GM23248 (cell line): ENCODE results near the gene PCED1B. TPM values are rescaled to one million over a fixed set of nuclear protein-coding genes. Genes with fewer than 3 reads are reported as not detected.

Source experiments
- DNase-seq: peaks from one replicate; pipeline ENCODE4 v3.0.0-alpha.2; 2015
- H2AFZ ChIP-seq: fragments of 200-600 bp; sonication (generic); 2 replicates; pipeline ENCODE4 v1.6.1; 2016; ENCODE audit warnings: antibody characterized with exemption
- H3F3A ChIP-seq: fragments of 200-600 bp; sonication (generic); 2 replicates; pipeline ENCODE4 v1.6.1; 2016; ENCODE audit warnings: mild to moderate bottlenecking, antibody characterized with exemption, mixed run types; ENCODE audit not compliant: insufficient read depth
- H3K27ac ChIP-seq: fragments of 200-600 bp; sonication (generic); 2 replicates; pipeline ENCODE4 v1.5.1; 2016; ENCODE audit warnings: mild to moderate bottlenecking
- H3K27me3 ChIP-seq: fragments of 200-600 bp; sonication (generic); replicated peaks from 2 replicates; pipeline ENCODE4 v1.6.1; 2016; ENCODE audit warnings: mild to moderate bottlenecking; ENCODE audit not compliant: insufficient read depth
- H3K36me3 ChIP-seq: fragments of 200-600 bp; sonication (generic); 2 replicates; pipeline ENCODE4 v1.6.1; 2016; ENCODE audit warnings: low read depth, mild to moderate bottlenecking
- H3K4me1 ChIP-seq: fragments of 200-600 bp; sonication (generic); 2 replicates; pipeline ENCODE4 v1.6.1; 2016; ENCODE audit warnings: mild to moderate bottlenecking; ENCODE audit not compliant: insufficient read depth
- H3K4me2 ChIP-seq: fragments of 200-600 bp; sonication (generic); one replicate; pipeline ENCODE4 v1.6.1; 2016; ENCODE audit warnings: mild to moderate bottlenecking; ENCODE audit not compliant: unreplicated experiment
- H3K4me3 ChIP-seq: fragments of 200-600 bp; sonication (generic); 2 replicates; pipeline ENCODE4 v1.5.1; 2016; ENCODE audit warnings: mild to moderate bottlenecking
- H3K79me2 ChIP-seq: fragments of 200-600 bp; sonication (generic); 2 replicates; pipeline ENCODE4 v1.6.1; 2016; ENCODE audit warnings: mild to moderate bottlenecking; ENCODE audit not compliant: insufficient read depth
- H3K9ac ChIP-seq: fragments of 200-600 bp; sonication (generic); 2 replicates; pipeline ENCODE4 v1.6.1; 2016; ENCODE audit warnings: mild to moderate bottlenecking
- H3K9me2 ChIP-seq: fragments of 200-600 bp; sonication (generic); 2 replicates; pipeline ENCODE4 v1.6.1; 2016; ENCODE audit warnings: mixed run types, mild to moderate bottlenecking, moderate library complexity; ENCODE audit not compliant: insufficient read depth
- H3K9me3 ChIP-seq: fragments of 200-600 bp; sonication (generic); one replicate; pipeline ENCODE4 v1.6.1; 2017; ENCODE audit warnings: low read depth
- H4K20me1 ChIP-seq: fragments of 200-600 bp; sonication (generic); 2 replicates; pipeline ENCODE4 v1.6.0; 2016; ENCODE audit not compliant: insufficient read depth
- EZH2 ChIP-seq: fragments of 200-600 bp; sonication (generic); IDR thresholded peaks from 2 replicates; pipeline ENCODE4 v1.6.1; 2018; ENCODE audit warnings: antibody characterized with exemption, mild to moderate bottlenecking; ENCODE audit not compliant: insufficient read depth, poor library complexity, severe bottlenecking
- EZH2phosphoT487 ChIP-seq: fragments of 200-600 bp; sonication (generic); IDR thresholded peaks from 2 replicates; pipeline ENCODE4 v1.6.1; 2018; ENCODE audit warnings: antibody characterized with exemption, moderate library complexity, mild to moderate bottlenecking, low read depth; ENCODE audit not compliant: insufficient read depth
- WGBS, 2 experiments: methylation state at CpG; one replicate each; pipeline ENCODE4 v1.1.6; 2015 to 2017; ENCODE audit warnings: low lambda C conversion rate in 2 of 2, low coverage in 1 of 2; ENCODE audit errors: missing lambda C conversion rate in 2 of 2; 5-methylcytosine and 5-hydroxymethylcytosine counted together
- in situ Hi-C: fragments of 300-500 bp; cut with MboI; formaldehyde crosslinking; loops from 2 replicates; pipeline ENCODE4 v1.15.0; 2020
- polyA plus RNA-seq: library from polyadenylated mRNA; unstranded; fragments of >200 nt; fragmentation: Nextera tagmentation; extraction: Ambion mirVana; gene quantifications from 2 replicates; pipeline ENCODE4 v1.2.1, GENCODE V29; 2016
- total RNA-seq: library from RNA; depleted of rRNA; stranded (reverse); fragments of >200 nt; shearing (Covaris generic); gene quantifications from 2 replicates; pipeline ENCODE4 v1.2.3, GENCODE V29; 2014

PCED1B gene
- total and polyA plus RNA-seq, 2 experiments from 2014 or later: 3.5 to 3.6 TPM

- H3K4me2 ChIP-seq: no peak overlapping the region
- H3K36me3 ChIP-seq: no peaks in the 10 kb centered on the region
- no peaks in the 10 kb centered on the region for H3K9me2 ChIP-seq
- H3K27me3 ChIP-seq: no peaks in the 10 kb centered on the region
- H3K9ac ChIP-seq: no peak overlapping the region
- peaks cover 27% of the 10 kb centered on the region; the same call in 1 of the 2 replicates for H3F3A ChIP-seq
- 96 to 100% methylated on average over 1 of the region's 1 CpG for WGBS, 2 experiments
- no peaks in the 10 kb centered on the region for H3K79me2 ChIP-seq
- H4K20me1 ChIP-seq: no peaks in the 10 kb centered on the region
- H3K9me3 ChIP-seq: no peaks in the 10 kb centered on the region
- H3K27ac ChIP-seq: no peak overlapping the region
- in situ Hi-C loops: no loop called here
- H3K4me1 ChIP-seq: peaks cover 34% of the 10 kb centered on the region
- H3K4me3 ChIP-seq: no peak overlapping the region
- H2AFZ ChIP-seq: peak overlapping the region; percentile 25; the same call in 1 of the 2 replicates
- TF ChIP-seq EZH2 (no peak), EZH2phosphoT487 (no peak)
- peak; percentile 16 for DNase-seq
Measured at GRCh38 chr12:47237751-47238211, 158.4 kb downstream of the PCED1B start.

- Histone ChIP-seq H3K9ac (no peak overlapping the region), H3K27ac (0 out of 2 replicates have a peak overlapping the region, but pooled peaks have one; percentile 8), H3K36me3 (no peaks in the 10 kb centered on the region), H3F3A (peaks cover 27% of the 10 kb centered on the region; the same call in 1 of the 2 replicates), H3K9me3 (no peaks in the 10 kb centered on the region), H3K79me2 (no peaks in the 10 kb centered on the region), H3K27me3 (no peaks in the 10 kb centered on the region), H2AFZ (no peak overlapping the region), H3K4me3 (no peak overlapping the region), H3K9me2 (no peaks in the 10 kb centered on the region), H3K4me2 (peak overlapping the region; percentile 31), H3K4me1 (peaks cover 34% of the 10 kb centered on the region), H4K20me1 (no peaks in the 10 kb centered on the region)
- in situ Hi-C loops: no loop called here
- TF ChIP-seq EZH2: no peak
- no peak for TF ChIP-seq EZH2phosphoT487
- peak; percentile 43 for DNase-seq
Measured at GRCh38 chr12:47238669-47239114, 159.3 kb downstream of the PCED1B start.

GRCh38 chr12:47242426-47242825, 163.0 kb downstream of the PCED1B start:
- Histone ChIP-seq H3K4me2 (no peak overlapping the region), H3F3A (peaks cover 20% of the 10 kb centered on the region; the same call in 1 of the 2 replicates), H3K36me3 (no peaks in the 10 kb centered on the region), H4K20me1 (no peaks in the 10 kb centered on the region), H3K27me3 (no peaks in the 10 kb centered on the region), H3K79me2 (no peaks in the 10 kb centered on the region), H3K27ac (no peak overlapping the region), H3K9me2 (no peaks in the 10 kb centered on the region), H3K9me3 (no peaks in the 10 kb centered on the region), H2AFZ (no peak overlapping the region), H3K4me3 (no peak overlapping the region), H3K9ac (no peak overlapping the region), H3K4me1 (peaks cover 18% of the 10 kb centered on the region)
- DNase-seq: no peak
- in situ Hi-C loops: no loop called here
- WGBS, 2 experiments: 94 to 98% methylated on average over 2 of the region's 2 CpGs
- TF ChIP-seq EZH2 (no peak), EZH2phosphoT487 (no peak)

- H3K9me3 ChIP-seq: no peaks in the 10 kb centered on the region
- in situ Hi-C loops: no loop called here
- no peak for DNase-seq
Measured at GRCh38 chr12:47244835-47245234, 165.4 kb downstream of the PCED1B start.

GRCh38 chr12:47245623-47246022, 166.2 kb downstream of the PCED1B start:
- Histone ChIP-seq H3K4me2 (no peak overlapping the region), H3K27ac (no peak overlapping the region), H3K79me2 (no peaks in the 10 kb centered on the region), H3F3A (no peaks in the 10 kb centered on the region), H3K9me2 (no peaks in the 10 kb centered on the region), H3K9ac (no peak overlapping the region), H3K36me3 (no peaks in the 10 kb centered on the region), H2AFZ (no peak overlapping the region), H4K20me1 (no peaks in the 10 kb centered on the region), H3K27me3 (no peaks in the 10 kb centered on the region), H3K9me3 (no peaks in the 10 kb centered on the region), H3K4me3 (no peak overlapping the region), H3K4me1 (no peaks in the 10 kb centered on the region)
- no peak for DNase-seq
- in situ Hi-C loops: no loop called here
- TF ChIP-seq EZH2phosphoT487 (no peak), EZH2 (no peak)
- WGBS, 2 experiments: 66 to 77% methylated on average over 2 of the region's 2 CpGs

More at GRCh38 chr12:47244835-47245234, 165.4 kb downstream of the PCED1B start:
- no peak overlapping the region for H2AFZ ChIP-seq
- H3K79me2 ChIP-seq: no peaks in the 10 kb centered on the region
- H3F3A ChIP-seq: no peaks in the 10 kb centered on the region
- no peaks in the 10 kb centered on the region for H3K27me3 ChIP-seq
- no peak overlapping the region for H3K4me2 ChIP-seq
- no peaks in the 10 kb centered on the region for H3K9me2 ChIP-seq
- no peaks in the 10 kb centered on the region for H3K36me3 ChIP-seq
- TF ChIP-seq EZH2: no peak
- TF ChIP-seq EZH2phosphoT487: no peak
- no peaks in the 10 kb centered on the region for H3K4me1 ChIP-seq
- H4K20me1 ChIP-seq: no peaks in the 10 kb centered on the region
- WGBS, 2 experiments: 75 to 81% methylated on average over 2 of the region's 2 CpGs
- no peak overlapping the region for H3K9ac ChIP-seq
- H3K27ac ChIP-seq: no peak overlapping the region
- H3K4me3 ChIP-seq: no peak overlapping the region
